Stimulated activated CD4-positive, alpha-beta T cell treated with anti-CD3 and anti-CD28 coated beads, Interleukin-2, amount 100 ng/mL, for 48 hours (primary cell): ENCODE measurements around the gene LRRC28.

ENCODE experiments used
- DNase-seq, 2 donors: peaks; one replicate each; pipeline ENCODE4 v3.0.0-alpha.2; 2020

LRRC28 gene

GRCh38 chr15:99250001-99250400 is 1.3 kb upstream of the LRRC28 start:
- no peak for DNase-seq

GRCh38 chr15:99250494-99250856 is 806 bp upstream of the LRRC28 start:
- no peak for DNase-seq

- no peak for DNase-seq
Observed at GRCh38 chr15:99252326-99252725, 1.0 kb downstream of the LRRC28 start.

GRCh38 chr15:99253381-99254090 is 2.3 kb downstream of the LRRC28 start:
- no peak for DNase-seq

GRCh38 chr15:99257107-99257750 is 5.9 kb downstream of the LRRC28 start:
- no peak for DNase-seq

- no peak for DNase-seq
Observed at GRCh38 chr15:99264125-99264524, 12.8 kb downstream of the LRRC28 start.

- DNase-seq, result no peak
Observed at GRCh38 chr15:99265541-99266070, 14.3 kb downstream of the LRRC28 start.

GRCh38 chr15:99267957-99268356 is 16.7 kb downstream of the LRRC28 start:
- DNase-seq, result no peak

- DNase-seq, result no peak
Observed at GRCh38 chr15:99268431-99268830, 17.1 kb downstream of the LRRC28 start.

GRCh38 chr15:99273801-99274200 is 22.5 kb downstream of the LRRC28 start:
- DNase-seq, result no peak

GRCh38 chr15:99275061-99275460 is 23.8 kb downstream of the LRRC28 start:
- no peak for DNase-seq

- no peak for DNase-seq
Observed at GRCh38 chr15:99275525-99276128, 24.3 kb downstream of the LRRC28 start.

GRCh38 chr15:99279290-99279689 is 28.0 kb downstream of the LRRC28 start:
- DNase-seq, result no peak

GRCh38 chr15:99279827-99280226 is 28.5 kb downstream of the LRRC28 start:
- no peak for DNase-seq

- DNase-seq, result no peak
Observed at GRCh38 chr15:99282121-99282520, 30.8 kb downstream of the LRRC28 start.

GRCh38 chr15:99282586-99282985 is 31.3 kb downstream of the LRRC28 start:
- no peak for DNase-seq

- DNase-seq, result no peak
Observed at GRCh38 chr15:99283717-99284116, 32.4 kb downstream of the LRRC28 start.

GRCh38 chr15:99291643-99292042 is 40.4 kb downstream of the LRRC28 start:
- no peak for DNase-seq

- no peak for DNase-seq
Observed at GRCh38 chr15:99295840-99296239, 44.6 kb downstream of the LRRC28 start.

GRCh38 chr15:99296386-99296785 is 45.1 kb downstream of the LRRC28 start:
- no peak for DNase-seq

GRCh38 chr15:99303907-99304306 is 52.6 kb downstream of the LRRC28 start:
- DNase-seq, result no peak

GRCh38 chr15:99305761-99306505 is 54.7 kb downstream of the LRRC28 start:
- DNase-seq, result no peak

GRCh38 chr15:99306694-99307338 is 55.5 kb downstream of the LRRC28 start:
- no peak for DNase-seq
